ENCODE data around the gene RAB9A. TPM values are rescaled to one million over a fixed set of nuclear protein-coding genes. Genes with fewer than 3 reads are reported as not detected.
A peak's percentile ranks its signal among the peaks of the same experiment; 100 is the strongest.

RAB9A gene
- total and polyA plus RNA-seq, 2 donors (not counting 3 experiments of a cell fraction or from before 2014, with no cell fraction given) = 11.5 to 19.2 TPM

- FAIRE-seq (peak; percentile 78), DNase-seq (ENCODE audit: low read depth, low spot score) (peak; percentile 46)
- Histone ChIP-seq H3K27me3 (ENCODE audit: control insufficient read depth in 2 of 2, insufficient read depth in 2 of 2, low read length in 2 of 2) (no peaks in the 10 kb centered on the region), H3K4me1 (ENCODE audit: control insufficient read depth, extremely low read depth, insufficient read depth, low read length) (no peaks in the 10 kb centered on the region), H3K79me2 (ENCODE audit: control insufficient read depth, insufficient read depth, low read length) (no peaks in the 10 kb centered on the region), H4K20me1 (replicated peaks; ENCODE audit: control insufficient read depth, extremely low read depth, insufficient read depth, low read length) (no peaks in the 10 kb centered on the region), H3K9me1 (replicated peaks; ENCODE audit: control insufficient read depth, extremely low read depth, insufficient read depth, low read length) (no peaks in the 10 kb centered on the region), H2AFZ (ENCODE audit: low read depth, low read length) (no peak overlapping the region), H3K36me3 (ENCODE audit: control insufficient read depth in 2 of 2, extremely low read depth in 1 of 2, insufficient read depth in 2 of 2, low read length in 2 of 2) (no peaks in the 10 kb centered on the region), H3K9ac (replicated peaks; ENCODE audit: extremely low read depth, insufficient read depth, low read length) (no peak overlapping the region), H3K9me3 (replicated peaks; ENCODE audit: control insufficient read depth, insufficient read depth, low read length) (no peaks in the 10 kb centered on the region), H3K4me3 (replicated peaks in 1 of 3; ENCODE audit: insufficient read depth in 1 of 3, low read depth in 1 of 3, low read length in 3 of 3) (no peak overlapping the region), H3K4me2 (ENCODE audit: insufficient read depth, low read length) (no peak overlapping the region), H3K27ac (ENCODE audit: insufficient read depth, low read depth, low read length) (no peak overlapping the region)
- TF ChIP-seq MYC (IDR thresholded peaks at IDR 0.05; ENCODE audit: low read depth, low read length) (no peak), CTCF (IDR thresholded peaks at IDR 0.05; ENCODE audit: extremely low read depth in 1 of 2, insufficient read depth in 1 of 2, low read depth in 1 of 2, low read length in 2 of 2) (peak; percentile 34 to 42)
- ChIA-PET CTCF (interaction anchor here (1.8 to 3.5 kb wide), 3 partner anchors 89 to 284 kb away, joined by 4 to 18 read pairs (median 9); no protein-coding TSS in a partner anchor), POLR2A (no interaction called here)
- no TSS peak for BruUV-seq (replicated peaks)
- dilution Hi-C loops (cut with MboI; ENCODE audit: extremely low pct_ligation_motif_present, low sequenced_read_pairs) (no loop called here), intact Hi-C loops (cut with micrococcal nuclease) (loop anchor here (1.0 kb wide), 1 partner anchor 90 kb away; no protein-coding TSS in a partner anchor)
These were observed 58.9 kb downstream of the RAB9A start for GRCh38 chrX:13747836-13748235.

- TF ChIP-seq FOS (IDR thresholded peaks at IDR 0.05; ENCODE audit: borderline replicate concordance, insufficient read depth, low read length) (no peak), POLR2AphosphoS5 (IDR thresholded peaks at IDR 0.05; ENCODE audit: insufficient read depth, low read depth, low read length) (no peak), CTCF (IDR thresholded peaks at IDR 0.05; ENCODE audit: extremely low read depth in 1 of 2, insufficient read depth in 1 of 2, low read depth in 1 of 2, low read length in 2 of 2) (no peak), JUN (IDR thresholded peaks at IDR 0.05; ENCODE audit: borderline replicate concordance, insufficient read depth, insufficient read length, low read depth) (no peak), GATA2 (IDR thresholded peaks at IDR 0.05; ENCODE audit: insufficient read depth, insufficient read length, low read depth, low read length) (no peak), MAX (IDR thresholded peaks at IDR 0.05; ENCODE audit: insufficient read depth, insufficient read length) (no peak), POLR2A (IDR thresholded peaks at IDR 0.05; ENCODE audit: low read depth, low read length) (no peak), EZH2 (IDR thresholded peaks at IDR 0.05; ENCODE audit: borderline replicate concordance, low read depth, low read length, severe bottlenecking) (no peak), MYC (IDR thresholded peaks at IDR 0.05; ENCODE audit: low read depth, low read length) (no peak)
- no TSS peak for BruUV-seq (replicated peaks)
- DNase-seq (ENCODE audit: low read depth, low spot score) (no peak), FAIRE-seq (no peak)
- H3K4me1 ChIP-seq (ENCODE audit: control insufficient read depth, extremely low read depth, insufficient read depth, low read length) = no peaks in the 10 kb centered on the region
- no peaks in the 10 kb centered on the region for H3K27me3 ChIP-seq (ENCODE audit: control insufficient read depth in 2 of 2, insufficient read depth in 2 of 2, low read length in 2 of 2)
- CTCF ChIA-PET = interaction anchor here (1.8 to 4.1 kb wide), 3 partner anchors 89 to 283 kb away, joined by 4 to 18 read pairs (median 14); no protein-coding TSS in a partner anchor
- no peaks in the 10 kb centered on the region for H3K36me3 ChIP-seq (ENCODE audit: control insufficient read depth in 2 of 2, extremely low read depth in 1 of 2, insufficient read depth in 2 of 2, low read length in 2 of 2)
- H3K4me2 ChIP-seq (ENCODE audit: insufficient read depth, low read length) = no peak overlapping the region
- no peak overlapping the region for H2AFZ ChIP-seq (ENCODE audit: low read depth, low read length)
- POLR2A ChIA-PET = no interaction called here
- intact Hi-C loops (cut with micrococcal nuclease) (loop anchor here (1.0 kb wide), 1 partner anchor 90 kb away; no protein-coding TSS in a partner anchor), dilution Hi-C loops (cut with MboI; ENCODE audit: extremely low pct_ligation_motif_present, low sequenced_read_pairs) (no loop called here)
- no peaks in the 10 kb centered on the region for H3K9me1 ChIP-seq (replicated peaks; ENCODE audit: control insufficient read depth, extremely low read depth, insufficient read depth, low read length)
- H3K9me3 ChIP-seq (replicated peaks; ENCODE audit: control insufficient read depth, insufficient read depth, low read length) = no peaks in the 10 kb centered on the region
- H3K9ac ChIP-seq (replicated peaks; ENCODE audit: extremely low read depth, insufficient read depth, low read length) = no peak overlapping the region
- H3K79me2 ChIP-seq (ENCODE audit: control insufficient read depth, insufficient read depth, low read length) = no peaks in the 10 kb centered on the region
- H4K20me1 ChIP-seq (replicated peaks; ENCODE audit: control insufficient read depth, extremely low read depth, insufficient read depth, low read length) = no peaks in the 10 kb centered on the region
- H3K4me3 ChIP-seq (replicated peaks in 1 of 3; ENCODE audit: insufficient read depth in 1 of 3, low read depth in 1 of 3, low read length in 3 of 3) = no peak overlapping the region
- no peak overlapping the region for H3K27ac ChIP-seq (ENCODE audit: insufficient read depth, low read depth, low read length)
These were observed 59.6 kb downstream of the RAB9A start for GRCh38 chrX:13748486-13748885.
